ENCODE data around the gene SYNE2. TPM values are rescaled to one million over a fixed set of nuclear protein-coding genes. Genes with fewer than 3 reads are reported as not detected.
A peak's percentile ranks its signal among the peaks of the same experiment; 100 is the strongest.
"Not testable (repeated sequence)": the region's sequence is repeated elsewhere in the genome, so short reads cannot be mapped to it uniquely, and the experiment has no call there.

The SYNE2 gene
- total and polyA plus RNA-seq, 4 experiments from 2014 or later = 14.2 to 280 (median 189) TPM

DNA sequence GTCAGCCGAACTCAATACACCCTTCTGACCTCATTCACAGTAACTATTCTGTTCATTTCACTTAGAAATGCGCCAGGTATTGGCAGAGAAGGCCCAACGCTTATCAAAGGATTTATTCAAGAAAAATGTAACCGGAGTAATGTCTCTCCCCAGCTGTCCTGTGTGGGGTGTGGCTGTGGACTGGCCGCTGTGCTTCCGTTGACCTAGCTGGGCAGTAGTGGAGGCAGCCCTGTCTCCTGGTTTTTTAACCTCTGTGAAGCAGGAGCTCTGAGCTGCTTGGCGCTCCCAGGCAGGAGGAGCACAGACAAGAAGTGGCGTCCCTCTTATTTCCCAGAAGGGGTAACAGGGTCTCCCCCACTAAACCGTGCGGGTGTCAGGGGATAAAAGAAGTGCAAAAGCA, 356.2 kb downstream of the SYNE2 start:
- ChIA-PET POLR2A (ENCODE audit: partially characterized antibody) (no interaction called here), CTCF (ENCODE audit: partially characterized antibody) (interaction anchor here (0.7 to 1.0 kb wide), 3 partner anchors 16 to 95 kb away, joined by 3 read pairs; no protein-coding TSS in a partner anchor)
- Histone ChIP-seq H3K27me3 (ENCODE audit: insufficient read depth, low read length) (no peaks in the 10 kb centered on the region), H3K27ac (ENCODE audit: low read depth, low read length) (no peak overlapping the region), H3K36me3 (ENCODE audit: insufficient read depth, low read length) (peaks cover 61% of the 10 kb centered on the region), H3K4me3 (ENCODE audit: low read length in 2 of 2) (no peak overlapping the region), H3K4me1 (ENCODE audit: insufficient read depth, low read length) (no peaks in the 10 kb centered on the region), H3K9me3 (ENCODE audit: control insufficient read depth in 1 of 2, low read length in 2 of 2) (no peaks in the 10 kb centered on the region)
- Mint-ChIP-seq H3K27ac (no peak overlapping the region), H3K4me3 (no peak overlapping the region), H3K36me3 (peaks cover 55 to 76% of the 10 kb centered on the region in 2 donors), H3K9me3 (no peaks in the 10 kb centered on the region), H3K4me1 (peaks cover 0 to 1% (median 0%) of the 10 kb centered on the region in 4 donors), H3K27me3 (no peaks in the 10 kb centered on the region)
- no peak for DNase-seq
- intact Hi-C loops (cut with micrococcal nuclease) = no loop called here

DNA sequence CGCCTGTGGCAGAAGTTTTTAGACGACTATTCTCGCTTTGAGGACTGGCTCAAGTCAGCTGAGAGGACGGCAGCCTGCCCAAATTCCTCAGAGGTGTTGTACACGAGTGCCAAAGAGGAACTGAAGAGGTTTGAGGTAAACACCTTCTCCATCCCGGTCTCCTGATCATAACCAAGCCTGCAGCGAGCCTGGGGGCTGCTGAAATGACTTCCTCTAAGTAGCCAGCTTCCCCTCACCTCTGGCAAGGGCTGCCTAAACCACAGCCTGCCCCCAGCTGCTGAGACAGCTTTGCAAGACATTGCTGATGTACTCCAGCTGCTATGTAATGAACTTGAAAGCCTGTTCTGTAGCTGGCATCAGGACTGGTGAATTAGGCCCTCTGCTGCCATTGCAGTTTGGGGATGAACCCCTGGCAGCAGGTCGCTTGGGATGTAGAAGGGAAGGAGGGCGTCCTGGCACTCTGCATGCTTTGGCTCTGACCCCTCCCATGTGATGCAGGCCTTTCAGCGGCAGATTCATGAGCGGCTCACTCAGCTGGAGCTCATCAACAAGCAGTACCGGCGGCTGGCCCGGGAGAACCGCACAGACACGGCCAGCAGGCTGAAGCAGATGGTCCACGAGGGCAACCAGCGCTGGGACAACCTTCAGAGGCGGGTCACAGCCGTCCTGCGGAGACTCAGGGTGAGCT, 356.8 kb downstream of the SYNE2 start:
- CTCF ChIA-PET (ENCODE audit: partially characterized antibody) = interaction anchor here (0.7 to 1.0 kb wide), 3 partner anchors 16 to 94 kb away, joined by 3 read pairs; no protein-coding TSS in a partner anchor
- Histone ChIP-seq H3K4me3 (ENCODE audit: low read length in 2 of 2) (no peak overlapping the region), H3K9me3 (ENCODE audit: control insufficient read depth in 1 of 2, low read length in 2 of 2) (no peaks in the 10 kb centered on the region), H3K4me1 (ENCODE audit: insufficient read depth, low read length) (no peaks in the 10 kb centered on the region), H3K27ac (ENCODE audit: low read depth, low read length) (no peak overlapping the region), H3K36me3 (ENCODE audit: insufficient read depth, low read length) (peaks cover 67% of the 10 kb centered on the region), H3K27me3 (ENCODE audit: insufficient read depth, low read length) (no peaks in the 10 kb centered on the region)
- H3K9me3 Mint-ChIP-seq = no peaks in the 10 kb centered on the region
- H3K27ac Mint-ChIP-seq = peak overlapping the region in 2 of 7 donors; percentile 52 to 81
- H3K27me3 Mint-ChIP-seq = no peaks in the 10 kb centered on the region
- H3K36me3 Mint-ChIP-seq = peaks cover 51 to 82% of the 10 kb centered on the region in 2 donors
- no peak for DNase-seq
- POLR2A ChIA-PET (ENCODE audit: partially characterized antibody) = interaction anchor here (1.2 kb wide), 1 partner anchor 9 kb away, joined by 3 read pairs; no protein-coding TSS in a partner anchor
- peaks cover 0 to 1% (median 0%) of the 10 kb centered on the region in 4 donors for H3K4me1 Mint-ChIP-seq
- intact Hi-C loops (cut with micrococcal nuclease) = no loop called here
- H3K4me3 Mint-ChIP-seq = no peak overlapping the region

DNA sequence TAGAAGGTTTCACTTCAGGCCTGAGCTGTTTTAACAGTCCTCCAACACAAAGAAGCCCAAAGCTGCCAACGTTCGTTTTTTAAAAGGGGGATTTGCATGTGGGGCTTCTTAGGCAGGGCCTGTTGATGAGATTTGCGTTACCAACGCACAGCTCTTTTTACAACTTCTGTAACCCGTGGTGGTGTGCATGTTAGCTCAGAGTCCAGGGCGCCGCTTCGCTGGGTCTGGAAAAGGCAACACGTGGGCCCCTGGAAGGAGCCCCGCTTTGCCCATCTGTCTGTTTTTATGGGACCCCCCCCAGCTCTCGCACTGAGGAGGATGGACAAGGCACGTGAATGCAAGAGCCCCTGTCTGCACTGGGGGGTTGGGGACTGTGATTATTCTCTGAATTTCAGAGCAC, 357.4 kb downstream of the SYNE2 start:
- Mint-ChIP-seq H3K9me3 (peaks cover 0 to 1% (median 0%) of the 10 kb centered on the region in 8 donors), H3K36me3 (peaks cover 52 to 81% of the 10 kb centered on the region in 2 donors), H3K27ac (peak overlapping the region in 1 of 7 donors; percentile 10), H3K27me3 (no peaks in the 10 kb centered on the region), H3K4me3 (no peak overlapping the region), H3K4me1 (peaks cover 0 to 1% (median 0%) of the 10 kb centered on the region in 4 donors)
- intact Hi-C loops (cut with micrococcal nuclease) = no loop called here
- no peaks in the 10 kb centered on the region for H3K27me3 ChIP-seq (ENCODE audit: insufficient read depth, low read length)
- H3K4me1 ChIP-seq (ENCODE audit: insufficient read depth, low read length) = no peaks in the 10 kb centered on the region
- peaks cover 73% of the 10 kb centered on the region for H3K36me3 ChIP-seq (ENCODE audit: insufficient read depth, low read length)
- POLR2A ChIA-PET (ENCODE audit: partially characterized antibody) = interaction anchor here (1.2 kb wide), 1 partner anchor 10 kb away, joined by 3 read pairs; no protein-coding TSS in a partner anchor
- no peak overlapping the region for H3K27ac ChIP-seq (ENCODE audit: low read depth, low read length)
- CTCF ChIA-PET (ENCODE audit: partially characterized antibody) = no interaction called here
- no peaks in the 10 kb centered on the region for H3K9me3 ChIP-seq (ENCODE audit: control insufficient read depth in 1 of 2, low read length in 2 of 2)
- no peak overlapping the region for H3K4me3 ChIP-seq (ENCODE audit: low read length in 2 of 2)
- DNase-seq = no peak

DNA sequence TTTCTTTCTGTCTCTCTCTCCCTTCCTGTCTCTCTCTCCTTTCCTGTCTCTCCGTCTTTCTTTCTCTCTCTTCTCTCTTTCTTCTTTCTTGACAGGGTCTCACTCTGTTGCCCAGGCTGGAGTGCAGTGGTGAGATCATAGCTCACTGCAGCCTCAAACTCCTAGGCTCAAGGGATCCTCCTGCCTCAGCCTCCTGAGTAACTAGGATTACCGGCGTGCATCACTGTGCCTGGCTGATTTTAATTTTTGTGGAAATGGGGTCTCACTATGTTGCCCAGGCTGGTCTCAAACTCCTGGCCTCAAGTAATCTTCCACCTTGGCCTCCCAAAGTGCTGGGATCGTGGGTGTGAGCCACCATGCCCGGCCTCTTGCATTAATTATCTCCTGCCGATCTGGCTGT, 358.1 kb downstream of the SYNE2 start:
- H3K27me3 ChIP-seq (ENCODE audit: insufficient read depth, low read length); intact Hi-C loops (cut with micrococcal nuclease); POLR2A ChIA-PET (ENCODE audit: partially characterized antibody); H3K4me3 Mint-ChIP-seq; H3K9me3 Mint-ChIP-seq; H3K27ac ChIP-seq (ENCODE audit: low read depth, low read length); H3K4me3 ChIP-seq (ENCODE audit: low read length in 2 of 2); H3K27me3 Mint-ChIP-seq; H3K4me1 ChIP-seq (ENCODE audit: insufficient read depth, low read length); CTCF ChIA-PET (ENCODE audit: partially characterized antibody); H3K4me1 Mint-ChIP-seq; H3K9me3 ChIP-seq (ENCODE audit: control insufficient read depth in 1 of 2, low read length in 2 of 2); DNase-seq: not testable (repeated sequence)
- H3K36me3 ChIP-seq (ENCODE audit: insufficient read depth, low read length) = peaks cover 80% of the 10 kb centered on the region
- peak overlapping the region in 5 of 7 donors; percentile 14 to 82 (median 80) for H3K27ac Mint-ChIP-seq
- peaks cover 59 to 83% of the 10 kb centered on the region in 2 donors for H3K36me3 Mint-ChIP-seq

DNA sequence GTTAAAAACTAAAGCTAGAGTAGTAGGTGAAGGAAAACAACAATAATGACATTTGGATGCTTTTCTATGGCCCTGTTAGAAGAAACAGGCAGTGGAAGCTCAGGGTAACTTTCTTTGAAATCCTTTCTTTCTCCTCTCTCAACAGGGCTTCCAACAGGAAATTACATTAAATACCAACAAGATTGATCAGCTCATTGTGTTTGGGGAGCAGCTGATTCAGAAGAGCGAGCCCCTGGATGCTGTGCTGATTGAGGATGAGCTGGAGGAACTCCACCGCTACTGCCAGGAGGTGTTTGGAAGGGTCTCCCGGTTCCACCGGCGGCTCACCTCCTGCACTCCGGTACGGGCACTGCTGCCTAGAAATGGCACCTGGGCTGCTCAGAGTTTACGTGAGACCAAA, 359.9 kb downstream of the SYNE2 start:
- H3K36me3 Mint-ChIP-seq = peaks cover 72 to 94% of the 10 kb centered on the region in 2 donors

DNA sequence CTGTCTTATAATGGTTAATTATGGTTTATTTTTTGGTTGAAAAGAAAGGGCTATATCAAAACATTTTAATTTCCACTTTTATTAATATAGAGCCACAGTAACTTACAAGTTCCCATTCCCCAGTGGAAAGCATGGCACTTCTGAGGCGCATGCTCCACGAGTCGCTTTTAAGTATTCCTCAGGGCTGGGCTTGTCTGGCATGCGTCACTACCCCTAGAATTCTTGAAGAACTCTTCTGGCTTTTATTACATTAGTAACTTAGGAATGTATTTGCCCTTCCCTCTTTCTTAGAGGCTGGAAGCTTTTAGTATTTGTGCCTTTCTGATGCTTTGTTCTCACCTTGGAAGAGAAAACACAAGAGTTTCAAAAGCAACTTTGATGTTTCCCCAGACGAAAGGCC, 360.3 kb downstream of the SYNE2 start:
- Histone ChIP-seq H3K9me3 (ENCODE audit: control insufficient read depth in 1 of 2, low read length in 2 of 2) (no peaks in the 10 kb centered on the region), H3K4me1 (ENCODE audit: insufficient read depth, low read length) (no peaks in the 10 kb centered on the region), H3K27ac (ENCODE audit: low read depth, low read length) (no peak overlapping the region), H3K27me3 (ENCODE audit: insufficient read depth, low read length) (no peaks in the 10 kb centered on the region), H3K36me3 (ENCODE audit: insufficient read depth, low read length) (peaks cover 96% of the 10 kb centered on the region), H3K4me3 (ENCODE audit: low read length in 2 of 2) (no peak overlapping the region)
- DNase-seq = no peak
- H3K9me3 Mint-ChIP-seq = peaks cover 0 to 2% (median 0%) of the 10 kb centered on the region in 8 donors
- intact Hi-C loops (cut with micrococcal nuclease) = no loop called here
- H3K27ac Mint-ChIP-seq = no peak overlapping the region
- peaks cover 76 to 94% of the 10 kb centered on the region in 2 donors for H3K36me3 Mint-ChIP-seq
- H3K4me1 Mint-ChIP-seq = no peaks in the 10 kb centered on the region
- POLR2A ChIA-PET (ENCODE audit: partially characterized antibody) = no interaction called here
- CTCF ChIA-PET (ENCODE audit: partially characterized antibody) = no interaction called here
- H3K27me3 Mint-ChIP-seq = no peaks in the 10 kb centered on the region
- H3K4me3 Mint-ChIP-seq = no peak overlapping the region

More for the DNA sequence above, 359.9 kb downstream of the SYNE2 start:
- no peaks in the 10 kb centered on the region for H3K27me3 Mint-ChIP-seq
- Histone ChIP-seq H3K4me3 (ENCODE audit: low read length in 2 of 2) (no peak overlapping the region), H3K36me3 (ENCODE audit: insufficient read depth, low read length) (peaks cover 95% of the 10 kb centered on the region), H3K9me3 (ENCODE audit: control insufficient read depth in 1 of 2, low read length in 2 of 2) (no peaks in the 10 kb centered on the region), H3K4me1 (ENCODE audit: insufficient read depth, low read length) (no peaks in the 10 kb centered on the region), H3K27me3 (ENCODE audit: insufficient read depth, low read length) (no peaks in the 10 kb centered on the region), H3K27ac (ENCODE audit: low read depth, low read length) (no peak overlapping the region)
- intact Hi-C loops (cut with micrococcal nuclease) = no loop called here
- no peak for DNase-seq
- H3K27ac Mint-ChIP-seq = peak overlapping the region in 2 of 7 donors; percentile 1 to 36
- ChIA-PET CTCF (ENCODE audit: partially characterized antibody) (no interaction called here), POLR2A (ENCODE audit: partially characterized antibody) (interaction anchor here (0.6 kb wide), 1 partner anchor 17 kb away, joined by 3 read pairs; no protein-coding TSS in a partner anchor)
- H3K9me3 Mint-ChIP-seq = peaks cover 0 to 2% (median 0%) of the 10 kb centered on the region in 8 donors
- no peaks in the 10 kb centered on the region for H3K4me1 Mint-ChIP-seq
- H3K4me3 Mint-ChIP-seq = no peak overlapping the region

DNA sequence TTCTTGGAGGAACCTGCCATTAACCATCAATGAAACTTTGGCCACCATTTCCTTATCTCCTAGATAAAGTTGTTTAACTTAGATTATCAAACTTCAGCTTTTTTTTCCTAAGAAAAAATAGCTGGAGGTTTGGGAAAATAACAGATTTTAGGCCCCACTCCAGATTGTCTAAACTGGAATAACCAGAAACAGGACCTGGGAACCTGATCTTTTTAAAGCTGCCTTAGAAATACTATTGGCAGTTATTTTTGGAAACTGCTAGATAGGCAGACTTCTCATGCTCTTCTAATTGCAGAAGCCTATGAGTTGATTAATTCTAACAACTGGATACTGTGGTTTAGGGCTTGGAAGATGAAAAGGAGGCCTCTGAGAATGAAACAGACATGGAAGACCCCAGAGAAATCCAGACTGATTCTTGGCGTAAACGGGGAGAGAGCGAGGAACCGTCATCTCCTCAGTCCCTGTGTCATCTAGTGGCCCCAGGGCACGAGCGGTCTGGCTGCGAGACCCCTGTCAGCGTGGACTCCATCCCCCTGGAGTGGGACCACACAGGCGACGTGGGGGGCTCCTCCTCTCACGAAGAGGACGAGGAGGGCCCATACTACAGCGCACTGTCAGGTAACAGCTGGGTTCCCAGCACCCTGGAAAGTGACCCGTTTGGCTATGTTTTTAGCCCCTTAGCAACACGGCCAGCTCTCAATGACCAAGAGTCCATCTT, 361.2 kb downstream of the SYNE2 start:
- Histone ChIP-seq H3K4me1 (ENCODE audit: insufficient read depth, low read length) (no peaks in the 10 kb centered on the region), H3K27ac (ENCODE audit: low read depth, low read length) (no peak overlapping the region), H3K4me3 (ENCODE audit: low read length in 2 of 2) (no peak overlapping the region), H3K27me3 (ENCODE audit: insufficient read depth, low read length) (no peaks in the 10 kb centered on the region), H3K9me3 (ENCODE audit: control insufficient read depth in 1 of 2, low read length in 2 of 2) (no peaks in the 10 kb centered on the region), H3K36me3 (ENCODE audit: insufficient read depth, low read length) (peaks cover 90% of the 10 kb centered on the region)
- Mint-ChIP-seq H3K4me3 (no peak overlapping the region), H3K27ac (no peak overlapping the region), H3K9me3 (peaks cover 0 to 2% (median 0%) of the 10 kb centered on the region in 8 donors), H3K36me3 (peaks cover 76 to 94% of the 10 kb centered on the region in 2 donors), H3K27me3 (no peaks in the 10 kb centered on the region), H3K4me1 (peaks cover 0 to under 1% (median 0%) of the 10 kb centered on the region in 4 donors)
- POLR2A ChIA-PET (ENCODE audit: partially characterized antibody) = no interaction called here
- no peak for DNase-seq
- CTCF ChIA-PET (ENCODE audit: partially characterized antibody) = no interaction called here
- intact Hi-C loops (cut with micrococcal nuclease) = no loop called here
